ENCODE measurements around the gene ATF5. TPM values are rescaled to one million over a fixed set of nuclear protein-coding genes. Genes with fewer than 3 reads are reported as not detected.

ATF5 gene
- total RNA-seq, 1 experiment from 2014 or later, result 19.2 TPM

GRCh38 chr19:49896863-49897621 lies 32.0 kb upstream of the ATF5 start, which contains the start of gene IL4I1:
IL4I1 (minus strand) TSS chr19:49896887; CDS start chr19:49896160, 727 bp downstream.
- POLR2A ChIA-PET (ENCODE audit: unreplicated experiment), result interaction anchor here (0.5 kb wide), 1 partner anchor 35 kb away, joined by 8 read pairs; no protein-coding TSS in a partner anchor
- Histone ChIP-seq H3K9me2 (ENCODE audit: insufficient read depth) (no peaks in the 10 kb centered on the region), H3K4me2 (peak within 1 kb of the TSS; percentile 47), H4K20me1 (ENCODE audit: insufficient read depth) (no peaks in the 10 kb centered on the region), H3K4me3 (no peak within 1 kb of the TSS), H3K27ac (no peak within 1 kb of the TSS), H3K27me3 (ENCODE audit: insufficient read depth, low read depth) (no peaks in the 10 kb centered on the region), H3K4me1 (replicated peaks; ENCODE audit: insufficient read depth) (peaks cover 14% of the 10 kb centered on the region), H3K9me3 (ENCODE audit: insufficient read depth, low read depth) (no peaks in the 10 kb centered on the region), H3K79me2 (ENCODE audit: low read depth) (no peaks in the 10 kb centered on the region), H3F3A (ENCODE audit: insufficient read depth, low read depth) (no peaks in the 10 kb centered on the region), H3K36me3 (ENCODE audit: low read depth) (no peaks in the 10 kb centered on the region), H2AFZ (no peak within 1 kb of the TSS)
- intact Hi-C loops (cut with micrococcal nuclease; ENCODE audit: unreplicated experiment), result no loop called here
- DNase-seq, result no peak
- BruUV-seq (replicated peaks), result no TSS peak
- CTCF ChIA-PET, result interaction anchor here (0.6 kb wide), 1 partner anchor 184 kb away, joined by 9 read pairs; no protein-coding TSS in a partner anchor
- no peak for TF ChIP-seq CTCF (conservative IDR thresholded peaks at IDR 0.05)
- no peak for TF ChIP-seq EZH2 (IDR thresholded peaks at IDR 0.05; ENCODE audit: low read depth)

- H4K20me1 ChIP-seq (ENCODE audit: insufficient read depth), result peaks cover 9% of the 10 kb centered on the region
- H3K27me3 ChIP-seq (ENCODE audit: insufficient read depth, low read depth), result no peaks in the 10 kb centered on the region
- 0 out of 2 replicates have a peak, but pooled peaks cover 7% of the 10 kb centered on the region for H3K36me3 ChIP-seq (ENCODE audit: low read depth)
- CTCF ChIA-PET, result interaction anchor here (0.7 kb wide), 1 partner anchor 25 kb away, joined by 4 read pairs; the partner anchor contains the start of gene NUP62
- no peaks in the 10 kb centered on the region for H3K9me3 ChIP-seq (ENCODE audit: insufficient read depth, low read depth)
- no peak for DNase-seq
- no peaks in the 10 kb centered on the region for H3K9me2 ChIP-seq (ENCODE audit: insufficient read depth)
- no peaks in the 10 kb centered on the region for H3K79me2 ChIP-seq (ENCODE audit: low read depth)
- H3F3A ChIP-seq (ENCODE audit: insufficient read depth, low read depth), result peaks cover 13% of the 10 kb centered on the region; the same call in 1 of the 2 replicates
- BruUV-seq (replicated peaks), result no TSS peak
- TF ChIP-seq EZH2 (IDR thresholded peaks at IDR 0.05; ENCODE audit: low read depth), result no peak
- no peak for TF ChIP-seq CTCF (conservative IDR thresholded peaks at IDR 0.05)
- H3K4me3 ChIP-seq, result no peak overlapping the region
- no peak overlapping the region for H2AFZ ChIP-seq
- H3K4me2 ChIP-seq, result no peak overlapping the region
- H3K27ac ChIP-seq, result no peak overlapping the region
- POLR2A ChIA-PET (ENCODE audit: unreplicated experiment), result no interaction called here
- intact Hi-C loops (cut with micrococcal nuclease; ENCODE audit: unreplicated experiment), result no loop called here
- no peaks in the 10 kb centered on the region for H3K4me1 ChIP-seq (replicated peaks; ENCODE audit: insufficient read depth)
Observed at GRCh38 chr19:49904136-49904535, 24.9 kb upstream of the ATF5 start.

- peaks cover 16% of the 10 kb centered on the region; the same call in 1 of the 2 replicates for H3F3A ChIP-seq (ENCODE audit: insufficient read depth, low read depth)
- H3K36me3 ChIP-seq (ENCODE audit: low read depth), result peaks cover 12% of the 10 kb centered on the region
- H2AFZ ChIP-seq, result no peak overlapping the region
- no peak for TF ChIP-seq CTCF (conservative IDR thresholded peaks at IDR 0.05)
- ChIA-PET POLR2A (ENCODE audit: unreplicated experiment) (interaction anchor here (0.5 kb wide), 1 partner anchor 23 kb away, joined by 3 read pairs; no protein-coding TSS in a partner anchor), CTCF (no interaction called here)
- no peaks in the 10 kb centered on the region for H3K9me2 ChIP-seq (ENCODE audit: insufficient read depth)
- H3K4me2 ChIP-seq, result no peak overlapping the region
- H3K27me3 ChIP-seq (ENCODE audit: insufficient read depth, low read depth), result no peaks in the 10 kb centered on the region
- no peaks in the 10 kb centered on the region for H3K9me3 ChIP-seq (ENCODE audit: insufficient read depth, low read depth)
- no peaks in the 10 kb centered on the region for H3K4me1 ChIP-seq (replicated peaks; ENCODE audit: insufficient read depth)
- H3K79me2 ChIP-seq (ENCODE audit: low read depth), result 0 out of 2 replicates have a peak, but pooled peaks cover 5% of the 10 kb centered on the region
- H3K27ac ChIP-seq, result no peak overlapping the region
- H4K20me1 ChIP-seq (ENCODE audit: insufficient read depth), result peaks cover 19% of the 10 kb centered on the region
- TSS peak; percentile 51 for BruUV-seq (replicated peaks)
- intact Hi-C loops (cut with micrococcal nuclease; ENCODE audit: unreplicated experiment), result no loop called here
- DNase-seq, result no peak
- H3K4me3 ChIP-seq, result no peak overlapping the region
Observed at GRCh38 chr19:49906879-49907564, 22.0 kb upstream of the ATF5 start.
